SK-N-SH (cell line): ENCODE results near the gene TTC28. TPM values are rescaled to one million over a fixed set of nuclear protein-coding genes. Genes with fewer than 3 reads are reported as not detected.

Experiments
- CTCF ChIA-PET: fragments of 300-600, 350-600 bp; formaldehyde crosslinking; extraction: SDS; loops from one replicate; lab custom pipeline; 2021; lab: Yijun Ruan, JAX
- POLR2A ChIA-PET: fragments of 350-600 bp; sonication (Branson Sonifier 250); formaldehyde crosslinking; extraction: SDS; loops from one replicate; lab custom pipeline; 2020; ENCODE audit warnings: antibody characterized with exemption, inconsistent platforms; lab: Yijun Ruan, JAX
- DNase-seq: peaks from one replicate; pipeline ENCODE4 v3.0.0; 2012
- H2AFZ ChIP-seq: fragments of 200-600 bp; sonication (generic); 2 replicates; pipeline ENCODE4 v1.8.1; 2016; ENCODE audit warnings: antibody characterized with exemption, mild to moderate bottlenecking, low read depth
- H3F3A ChIP-seq: fragments of 200-600 bp; sonication (generic); replicated peaks from 2 replicates; pipeline ENCODE3; 2016; ENCODE audit warnings: antibody characterized with exemption, mild to moderate bottlenecking; ENCODE audit not compliant: insufficient read depth
- H3K27ac ChIP-seq, 2 experiments: fragments of 200-500 bp in 1 of 2; fragments of 200-600 bp in 1 of 2; sonication (Bioruptor generic) in 1 of 2; sonication (generic), shearing (Covaris generic) in 1 of 2; 2 replicates each; pipeline versions ENCODE4 v1.5.1 to v1.6.1; 2014 to 2016; ENCODE audit warnings: low read depth in 2 of 2, inconsistent platforms in 1 of 2, low read length in 1 of 2, mild to moderate bottlenecking in 1 of 2, mixed read lengths in 1 of 2
- H3K27me3 ChIP-seq: fragments of 200-600 bp; sonication (generic), shearing (Covaris generic); 2 replicates; pipeline ENCODE4 v1.6.1; 2016; ENCODE audit warnings: mixed run types; ENCODE audit not compliant: insufficient read depth
- H3K36me3 ChIP-seq, 2 experiments: fragments of 200-500 bp in 1 of 2; fragments of 200-600 bp in 1 of 2; sonication (Bioruptor generic) in 1 of 2; sonication (generic) in 1 of 2; replicated peaks in 1 of 2; 2 replicates each; pipeline versions ENCODE3 to v1.5.1; 2014 to 2016; ENCODE audit warnings: low read length in 1 of 2, mild to moderate bottlenecking in 1 of 2; ENCODE audit not compliant: insufficient read depth in 2 of 2, control insufficient read depth in 1 of 2
- H3K4me1 ChIP-seq, 2 experiments: fragments of 200-500 bp in 1 of 2; fragments of 200-600 bp in 1 of 2; sonication (Bioruptor generic) in 1 of 2; sonication (generic), shearing (Covaris generic) in 1 of 2; 2 replicates each; pipeline versions ENCODE4 v1.5.1 to v1.6.1; 2014 to 2016; ENCODE audit warnings: low read depth in 1 of 2, low read length in 1 of 2, mixed run types in 1 of 2; ENCODE audit not compliant: insufficient read depth in 2 of 2, control insufficient read depth in 1 of 2
- H3K4me2 ChIP-seq: fragments of 200-600 bp; sonication (generic), shearing (Covaris generic); 2 replicates; pipeline ENCODE4 v1.6.1; 2017; ENCODE audit warnings: mixed run types
- H3K4me3 ChIP-seq, 2 experiments: fragments of 200-500 bp in 1 of 2; fragments of 200-600 bp in 1 of 2; sonication (Bioruptor generic) in 1 of 2; sonication (generic), shearing (Covaris generic) in 1 of 2; 2 replicates each; pipeline versions ENCODE4 v1.5.1 to v1.8.1; 2014 to 2016; ENCODE audit warnings: low read depth in 2 of 2, inconsistent platforms in 1 of 2, low read length in 1 of 2, mild to moderate bottlenecking in 1 of 2, mixed read lengths in 1 of 2, moderate library complexity in 1 of 2
- H3K79me2 ChIP-seq: fragments of 200-600 bp; sonication (generic); 2 replicates; pipeline ENCODE4 v1.8.1; 2017; ENCODE audit warnings: mild to moderate bottlenecking; ENCODE audit not compliant: insufficient read depth
- H3K9ac ChIP-seq: fragments of 200-600 bp; sonication (generic); 2 replicates; pipeline ENCODE4 v1.6.1; 2017; ENCODE audit warnings: mixed run types
- H3K9me2 ChIP-seq: fragments of 200-600 bp; sonication (generic); 2 replicates; pipeline ENCODE4 v1.6.1; 2017; ENCODE audit warnings: mixed run types
- H3K9me3 ChIP-seq: fragments of 200-600 bp; sonication (generic); 2 replicates; pipeline ENCODE4 v1.6.1; 2017; ENCODE audit warnings: mixed run types, mild to moderate bottlenecking, moderate library complexity
- H4K20me1 ChIP-seq: fragments of 200-600 bp; sonication (generic); 2 replicates; pipeline ENCODE4 v1.6.1; 2017; ENCODE audit warnings: mild to moderate bottlenecking, mixed run types; ENCODE audit not compliant: insufficient read depth
- CHD2 ChIP-seq: fragments of 150-350 bp; IDR thresholded peaks from 2 replicates; pipeline ENCODE4 v1.6.1; 2018; ENCODE audit warnings: low read length; ENCODE audit not compliant: partially characterized antibody
- EP300 ChIP-seq, 2 experiments: IDR thresholded peaks; 2 replicates each; pipeline versions ENCODE4 v1.4.0 to v1.6.1; 2012; ENCODE audit warnings: borderline replicate concordance in 1 of 2, low read depth in 1 of 2, low read length in 1 of 2
- FOXJ3 ChIP-seq: sonication (generic); formaldehyde crosslinking; IDR thresholded peaks from 2 replicates; pipeline ENCODE4 v1.5.1; 2020; ENCODE audit warnings: mild to moderate bottlenecking, missing genetic modification reagents
- JUND ChIP-seq: IDR thresholded peaks from 2 replicates; pipeline ENCODE4 v1.4.0; 2012
- MAX ChIP-seq: IDR thresholded peaks from 2 replicates; pipeline ENCODE4 v1.4.0; 2012; ENCODE audit warnings: low read depth
- MXI1 ChIP-seq: IDR thresholded peaks from 2 replicates; pipeline ENCODE4 v1.6.1; 2012; ENCODE audit warnings: mild to moderate bottlenecking, low read depth, low read length, improper control_type of control experiment
- NFIC ChIP-seq: IDR thresholded peaks from 2 replicates; pipeline ENCODE4 v1.4.0; 2012; ENCODE audit warnings: borderline replicate concordance
- RFX5 ChIP-seq: IDR thresholded peaks from 2 replicates; pipeline ENCODE4 v1.6.1; 2012; ENCODE audit warnings: mild to moderate bottlenecking, improper control_type of control experiment, low read length
- RXRA ChIP-seq: IDR thresholded peaks from 2 replicates; pipeline ENCODE4 v1.4.0; 2012; ENCODE audit warnings: low read depth, mild to moderate bottlenecking, borderline replicate concordance
- SIN3A ChIP-seq: IDR thresholded peaks from 2 replicates; pipeline ENCODE4 v1.6.1; 2012; ENCODE audit warnings: low read depth, mild to moderate bottlenecking, low read length, moderate library complexity, borderline replicate concordance
- WGBS: methylation state at CpG from one replicate; pipeline ENCODE4 v1.1.6; 2017; ENCODE audit warnings: low lambda C conversion rate; 5-methylcytosine and 5-hydroxymethylcytosine counted together
- polyA plus RNA-seq, 3 experiments: library from polyadenylated mRNA; depleted of rRNA; stranded (reverse); fragments of >200 nt; gene quantifications; 2 replicates each; pipeline ENCODE4 v1.2.3, GENCODE V29; 2012
- TF ChIP-seq, protein P1 (sequence below): IDR thresholded peaks from 2 replicates; pipeline ENCODE4 v1.6.1; 2012; ENCODE audit warnings: mild to moderate bottlenecking, low read depth, low read length, moderate library complexity
- TF ChIP-seq, protein P2 (sequence below): IDR thresholded peaks from 2 replicates; pipeline ENCODE4 v1.4.0; 2012; ENCODE audit warnings: low read depth, borderline replicate concordance
- TF ChIP-seq, protein P3 (sequence below): fragments of 150-350 bp; IDR thresholded peaks from 2 replicates; pipeline ENCODE4 v1.6.1; 2017; ENCODE audit warnings: antibody characterized with exemption, low read length, low read depth, borderline replicate concordance
- TF ChIP-seq, protein P4 (sequence below): IDR thresholded peaks from 2 replicates; pipeline ENCODE4 v1.4.0; 2012; ENCODE audit warnings: low read depth, borderline replicate concordance

Gene TTC28
- polyA plus RNA-seq, 1 of the 3 experiments (the other 2 are of a cell fraction): 5.9 TPM

GRCh38 chr22:28444659-28445058, 235.0 kb downstream of the TTC28 start:
- DNase-seq: no peak
- Histone ChIP-seq H3K36me3 (no peaks in the 10 kb centered on the region), H3K4me2 (no peak overlapping the region), H3F3A (no peaks in the 10 kb centered on the region), H3K27ac (no peak overlapping the region), H3K79me2 (peaks cover 24% of the 10 kb centered on the region), H3K9me2 (no peaks in the 10 kb centered on the region), H3K4me3 (no peak overlapping the region), H3K9me3 (no peaks in the 10 kb centered on the region), H3K4me1 (peaks cover 13 to 17% of the 10 kb centered on the region in 2 experiments; a peak in 3 of 4 replicates), H4K20me1 (no peaks in the 10 kb centered on the region; the same call in 1 of the 2 replicates), H2AFZ (no peak overlapping the region), H3K9ac (no peak overlapping the region), H3K27me3 (no peaks in the 10 kb centered on the region)
- no peak for TF ChIP-seq MAX
- TF ChIP-seq, protein P1, sequence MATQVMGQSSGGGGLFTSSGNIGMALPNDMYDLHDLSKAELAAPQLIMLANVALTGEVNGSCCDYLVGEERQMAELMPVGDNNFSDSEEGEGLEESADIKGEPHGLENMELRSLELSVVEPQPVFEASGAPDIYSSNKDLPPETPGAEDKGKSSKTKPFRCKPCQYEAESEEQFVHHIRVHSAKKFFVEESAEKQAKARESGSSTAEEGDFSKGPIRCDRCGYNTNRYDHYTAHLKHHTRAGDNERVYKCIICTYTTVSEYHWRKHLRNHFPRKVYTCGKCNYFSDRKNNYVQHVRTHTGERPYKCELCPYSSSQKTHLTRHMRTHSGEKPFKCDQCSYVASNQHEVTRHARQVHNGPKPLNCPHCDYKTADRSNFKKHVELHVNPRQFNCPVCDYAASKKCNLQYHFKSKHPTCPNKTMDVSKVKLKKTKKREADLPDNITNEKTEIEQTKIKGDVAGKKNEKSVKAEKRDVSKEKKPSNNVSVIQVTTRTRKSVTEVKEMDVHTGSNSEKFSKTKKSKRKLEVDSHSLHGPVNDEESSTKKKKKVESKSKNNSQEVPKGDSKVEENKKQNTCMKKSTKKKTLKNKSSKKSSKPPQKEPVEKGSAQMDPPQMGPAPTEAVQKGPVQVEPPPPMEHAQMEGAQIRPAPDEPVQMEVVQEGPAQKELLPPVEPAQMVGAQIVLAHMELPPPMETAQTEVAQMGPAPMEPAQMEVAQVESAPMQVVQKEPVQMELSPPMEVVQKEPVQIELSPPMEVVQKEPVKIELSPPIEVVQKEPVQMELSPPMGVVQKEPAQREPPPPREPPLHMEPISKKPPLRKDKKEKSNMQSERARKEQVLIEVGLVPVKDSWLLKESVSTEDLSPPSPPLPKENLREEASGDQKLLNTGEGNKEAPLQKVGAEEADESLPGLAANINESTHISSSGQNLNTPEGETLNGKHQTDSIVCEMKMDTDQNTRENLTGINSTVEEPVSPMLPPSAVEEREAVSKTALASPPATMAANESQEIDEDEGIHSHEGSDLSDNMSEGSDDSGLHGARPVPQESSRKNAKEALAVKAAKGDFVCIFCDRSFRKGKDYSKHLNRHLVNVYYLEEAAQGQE: no peak
- TF ChIP-seq, protein P2, sequence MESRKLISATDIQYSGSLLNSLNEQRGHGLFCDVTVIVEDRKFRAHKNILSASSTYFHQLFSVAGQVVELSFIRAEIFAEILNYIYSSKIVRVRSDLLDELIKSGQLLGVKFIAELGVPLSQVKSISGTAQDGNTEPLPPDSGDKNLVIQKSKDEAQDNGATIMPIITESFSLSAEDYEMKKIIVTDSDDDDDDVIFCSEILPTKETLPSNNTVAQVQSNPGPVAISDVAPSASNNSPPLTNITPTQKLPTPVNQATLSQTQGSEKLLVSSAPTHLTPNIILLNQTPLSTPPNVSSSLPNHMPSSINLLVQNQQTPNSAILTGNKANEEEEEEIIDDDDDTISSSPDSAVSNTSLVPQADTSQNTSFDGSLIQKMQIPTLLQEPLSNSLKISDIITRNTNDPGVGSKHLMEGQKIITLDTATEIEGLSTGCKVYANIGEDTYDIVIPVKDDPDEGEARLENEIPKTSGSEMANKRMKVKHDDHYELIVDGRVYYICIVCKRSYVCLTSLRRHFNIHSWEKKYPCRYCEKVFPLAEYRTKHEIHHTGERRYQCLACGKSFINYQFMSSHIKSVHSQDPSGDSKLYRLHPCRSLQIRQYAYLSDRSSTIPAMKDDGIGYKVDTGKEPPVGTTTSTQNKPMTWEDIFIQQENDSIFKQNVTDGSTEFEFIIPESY: no peak
- TF ChIP-seq MXI1: no peak
- TF ChIP-seq RXRA: no peak
- TF ChIP-seq NFIC: no peak
- CTCF ChIA-PET: interaction anchor here (1.0 to 1.4 kb wide), 2 partner anchors 9 to 35 kb away, joined by 3 to 4 read pairs; no protein-coding TSS in a partner anchor
- POLR2A ChIA-PET: interaction anchor here (0.6 kb wide), 1 partner anchor 16 kb away, joined by 4 read pairs; no protein-coding TSS in a partner anchor
- 95% methylated on average over 5 of the region's 5 CpGs for WGBS

DNA sequence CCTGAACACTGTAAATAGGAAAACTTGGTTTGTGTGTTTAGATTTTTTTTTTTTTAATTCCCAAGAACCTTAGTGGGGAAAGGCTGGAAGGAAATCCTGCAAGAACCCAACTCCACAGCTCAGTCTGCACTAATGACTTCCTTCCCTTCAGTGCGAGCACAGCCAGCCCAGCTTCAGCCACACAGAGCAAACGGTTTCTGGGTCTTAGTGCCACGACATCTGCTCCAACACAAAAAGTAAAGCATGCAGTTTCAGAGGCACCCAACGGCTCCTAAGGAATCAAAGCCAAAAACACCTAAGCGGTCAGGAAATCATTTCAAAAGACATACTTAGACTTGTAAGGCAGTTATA, 236.1 kb downstream of the TTC28 start:
- peak overlapping the region; percentile 65 for H3K9ac ChIP-seq
- H3K4me3 ChIP-seq: peak overlapping the region; percentile 67 to 76
- H3K9me3 ChIP-seq: no peaks in the 10 kb centered on the region
- H2AFZ ChIP-seq: peak overlapping the region; percentile 71
- no peaks in the 10 kb centered on the region; the same call in 1 of the 2 replicates for H4K20me1 ChIP-seq
- H3K27me3 ChIP-seq: no peaks in the 10 kb centered on the region
- H3K79me2 ChIP-seq: peaks cover 29% of the 10 kb centered on the region
- POLR2A ChIA-PET: interaction anchor here (0.6 to 0.7 kb wide), 2 partner anchors 387 to 425 kb away, joined by 3 read pairs; no protein-coding TSS in a partner anchor
- H3K4me2 ChIP-seq: peak overlapping the region; percentile 91
- peak; percentile 66 for DNase-seq
- CTCF ChIA-PET: interaction anchor here (0.8 to 6.4 kb wide), 15 partner anchors 8 to 425 kb away, joined by 3 to 74 read pairs (median 4); no protein-coding TSS in a partner anchor
- no peaks in the 10 kb centered on the region for H3F3A ChIP-seq
- no peaks in the 10 kb centered on the region for H3K36me3 ChIP-seq
- H3K9me2 ChIP-seq: no peaks in the 10 kb centered on the region
- H3K4me1 ChIP-seq: peaks cover 13 to 22% of the 10 kb centered on the region in 2 experiments; a peak in 3 of 4 replicates
- peak overlapping the region; percentile 62 to 91 for H3K27ac ChIP-seq
- WGBS: 8% methylated on average over 5 of the region's 5 CpGs
- TF ChIP-seq EP300 (IDR thresholded peaks at IDR 0.05; ENCODE audit: borderline replicate concordance in 1 of 2, low read depth in 1 of 2, low read length in 1 of 2) (no peak), CHD2 (peak; percentile 45), RFX5 (no peak), FOXJ3 (no peak), SIN3A (no peak), JUND (no peak)
- TF ChIP-seq, protein P3, sequence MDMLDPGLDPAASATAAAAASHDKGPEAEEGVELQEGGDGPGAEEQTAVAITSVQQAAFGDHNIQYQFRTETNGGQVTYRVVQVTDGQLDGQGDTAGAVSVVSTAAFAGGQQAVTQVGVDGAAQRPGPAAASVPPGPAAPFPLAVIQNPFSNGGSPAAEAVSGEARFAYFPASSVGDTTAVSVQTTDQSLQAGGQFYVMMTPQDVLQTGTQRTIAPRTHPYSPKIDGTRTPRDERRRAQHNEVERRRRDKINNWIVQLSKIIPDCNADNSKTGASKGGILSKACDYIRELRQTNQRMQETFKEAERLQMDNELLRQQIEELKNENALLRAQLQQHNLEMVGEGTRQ: no peak
- TF ChIP-seq, protein P2: no peak; the same call in 1 of the 2 replicates
- TF ChIP-seq, protein P4, sequence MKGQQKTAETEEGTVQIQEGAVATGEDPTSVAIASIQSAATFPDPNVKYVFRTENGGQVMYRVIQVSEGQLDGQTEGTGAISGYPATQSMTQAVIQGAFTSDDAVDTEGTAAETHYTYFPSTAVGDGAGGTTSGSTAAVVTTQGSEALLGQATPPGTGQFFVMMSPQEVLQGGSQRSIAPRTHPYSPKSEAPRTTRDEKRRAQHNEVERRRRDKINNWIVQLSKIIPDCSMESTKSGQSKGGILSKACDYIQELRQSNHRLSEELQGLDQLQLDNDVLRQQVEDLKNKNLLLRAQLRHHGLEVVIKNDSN: no peak
